ENCODE results near the gene SDC1.

The SDC1 gene

DNA sequence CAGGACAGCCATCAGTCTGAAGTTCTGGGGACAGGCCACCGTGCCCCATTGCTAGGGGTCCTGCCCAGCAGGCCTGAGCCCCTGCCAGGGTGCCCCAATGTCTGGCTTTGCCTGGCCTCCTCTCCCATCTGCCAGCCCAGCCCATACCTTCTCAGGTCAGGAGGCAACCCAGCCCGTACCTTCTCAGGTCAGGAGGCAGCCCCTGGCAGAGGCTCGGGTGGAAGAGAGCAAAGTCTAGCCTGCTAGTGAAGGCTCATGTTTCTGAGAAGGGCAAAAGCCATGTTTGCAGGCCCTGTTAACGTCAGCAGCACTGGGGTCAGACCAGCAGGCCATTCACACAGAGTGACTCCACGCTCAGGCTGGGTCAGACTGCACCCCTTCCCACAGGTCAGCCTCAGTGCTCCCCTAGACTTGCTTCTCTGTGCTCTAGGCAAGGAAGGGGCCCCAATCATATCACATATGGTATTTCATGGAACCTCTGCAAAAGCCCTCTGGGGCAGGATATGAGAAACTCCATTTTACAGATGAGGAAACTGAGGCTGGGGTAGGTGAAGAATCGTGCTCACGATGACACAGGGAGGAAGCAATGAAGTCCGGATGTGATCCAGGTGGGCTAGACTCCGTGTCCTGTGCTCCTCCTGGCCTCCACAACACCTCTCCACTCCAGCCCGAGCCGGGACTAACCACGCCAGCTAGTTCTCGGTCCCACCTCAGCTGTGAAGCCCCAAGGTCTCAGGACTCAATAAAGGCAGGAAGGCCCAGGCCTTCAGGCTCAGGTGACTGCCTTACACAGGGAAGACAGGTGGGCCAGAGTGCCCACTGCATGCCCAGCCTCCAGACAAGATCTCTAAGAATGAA, 9.5 kb downstream of the SDC1 start:
- no peak for DNase-seq (ENCODE audit: extremely low read depth in 1 of 2, low read depth in 1 of 2)

DNA sequence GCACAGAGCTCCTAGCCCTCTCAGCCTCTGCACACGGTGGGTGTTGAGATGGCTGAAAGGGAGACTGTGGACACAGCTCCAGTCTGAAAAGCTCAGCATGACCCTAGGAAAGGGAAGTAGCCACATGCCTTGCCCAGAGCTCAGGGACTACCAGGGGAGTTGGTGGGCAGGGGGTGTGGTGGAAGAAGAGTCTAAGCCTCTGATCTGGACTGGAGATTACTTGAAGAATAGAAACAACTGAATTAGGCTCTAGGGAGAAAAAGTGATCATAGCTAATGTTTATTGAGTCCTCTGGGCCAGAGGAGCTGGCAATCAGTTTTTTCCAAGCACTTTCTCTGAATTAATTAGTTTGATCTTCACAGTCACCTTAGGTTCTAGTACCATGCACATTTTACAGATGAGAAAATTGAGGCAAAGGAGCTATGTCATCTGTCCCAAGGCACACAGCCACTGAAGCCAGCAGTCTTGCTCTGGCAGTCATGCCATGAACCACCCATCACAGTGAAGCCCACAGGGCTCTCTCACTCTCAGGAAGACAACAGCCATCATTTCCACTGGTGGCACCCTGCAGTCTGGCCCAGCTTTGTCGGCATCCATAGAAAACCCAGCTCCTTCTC, 10.3 kb downstream of the SDC1 start:
- DNase-seq (ENCODE audit: extremely low read depth in 1 of 2, low read depth in 1 of 2) = no peak

DNA sequence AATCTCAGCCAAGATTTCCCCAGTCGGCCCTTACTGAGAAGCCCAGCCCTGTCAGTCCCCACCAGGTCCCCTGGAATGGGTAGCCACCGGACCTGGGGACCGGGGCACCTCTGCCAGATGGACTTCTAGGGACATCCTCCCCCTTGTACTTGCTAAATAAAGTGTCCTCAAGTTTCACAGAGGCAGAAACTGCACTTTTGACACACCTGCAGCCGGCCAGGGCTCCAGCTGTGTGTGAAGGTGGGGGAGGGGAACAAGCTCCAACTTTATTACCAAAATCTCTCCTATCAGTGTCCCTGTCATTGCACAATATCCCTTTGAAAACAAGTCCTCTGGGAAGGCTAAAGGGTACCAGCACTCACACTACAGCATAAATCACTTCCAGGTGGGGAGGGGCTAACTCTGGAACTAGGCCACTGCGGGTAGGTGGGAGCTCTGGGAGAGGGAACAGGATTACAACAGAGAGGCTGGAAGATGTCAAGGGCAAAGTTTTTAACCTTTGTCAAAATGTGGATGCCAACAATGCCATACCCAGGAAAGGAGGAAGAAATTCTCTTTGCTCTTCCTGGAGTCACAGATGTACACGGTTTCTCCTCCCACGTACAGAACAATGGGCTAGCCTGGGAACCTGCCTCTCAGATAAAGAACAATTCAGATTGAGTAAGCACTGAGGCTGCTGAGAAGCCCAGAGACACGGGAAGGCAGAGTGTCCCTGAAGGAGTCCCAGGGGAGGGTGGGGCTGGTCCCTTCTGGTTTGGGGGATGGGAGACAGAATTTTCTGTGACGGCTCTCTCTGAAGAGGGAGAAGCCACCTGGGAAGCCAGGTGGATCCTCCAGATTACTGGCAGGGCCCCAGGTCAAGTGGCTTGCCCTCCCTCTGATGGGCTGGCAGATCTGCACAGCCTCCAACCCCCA, 11.0 kb downstream of the SDC1 start:
- no peak for DNase-seq (ENCODE audit: extremely low read depth in 1 of 2, low read depth in 1 of 2)

DNA sequence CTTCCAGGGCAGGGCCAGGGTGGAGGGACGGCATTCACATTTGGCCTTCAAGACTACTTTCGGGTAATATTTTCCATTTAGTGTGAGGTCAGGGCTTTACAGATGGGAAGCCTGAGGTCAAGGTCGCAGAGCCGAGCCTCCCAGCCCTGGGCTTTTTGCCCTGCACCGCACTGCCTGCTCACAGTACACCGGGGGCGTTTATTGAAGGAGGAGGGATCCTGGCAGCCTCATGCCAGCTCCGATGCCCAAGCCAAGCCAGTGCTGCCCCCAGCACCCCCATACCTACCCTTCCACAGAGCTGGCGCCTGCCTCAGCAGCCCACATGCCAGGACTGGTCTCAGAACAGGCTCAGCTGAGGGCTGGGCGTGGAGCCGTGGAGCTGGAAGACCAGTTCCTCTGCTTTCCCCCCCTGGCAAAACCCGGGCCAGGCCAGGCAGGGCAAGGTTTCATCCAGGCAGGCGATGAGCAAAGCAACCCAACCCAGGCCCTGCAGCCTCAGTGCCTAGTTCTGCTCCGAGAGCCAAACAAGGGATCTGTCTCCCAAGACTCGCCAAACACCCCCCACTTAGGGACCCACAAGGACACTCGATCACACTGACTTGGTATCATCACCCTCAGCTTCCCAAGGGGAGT, 11.9 kb downstream of the SDC1 start:
- no peak for DNase-seq (ENCODE audit: extremely low read depth in 1 of 2, low read depth in 1 of 2)

DNA sequence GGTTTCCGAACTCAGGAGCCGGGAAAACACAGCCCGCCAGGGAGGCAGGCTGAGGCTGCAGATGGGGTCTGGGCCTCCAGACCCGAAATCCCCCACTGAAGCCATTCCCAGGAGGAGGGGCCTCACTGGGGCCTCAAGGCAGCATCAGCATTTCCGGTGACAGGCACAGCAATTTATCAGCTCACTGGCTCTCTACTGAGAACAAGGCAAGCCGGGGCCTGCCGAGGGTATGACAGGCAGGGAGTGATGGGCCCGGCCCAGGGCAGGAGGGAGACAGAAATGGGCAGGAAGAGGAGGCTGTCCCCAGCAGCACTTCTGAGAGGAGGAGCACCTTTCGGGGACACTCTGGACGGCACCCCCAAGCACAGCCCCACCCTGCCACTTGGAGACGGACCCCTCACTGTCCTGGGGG, 12.5 kb downstream of the SDC1 start:
- DNase-seq (ENCODE audit: extremely low read depth in 1 of 2, low read depth in 1 of 2) = no peak

DNA sequence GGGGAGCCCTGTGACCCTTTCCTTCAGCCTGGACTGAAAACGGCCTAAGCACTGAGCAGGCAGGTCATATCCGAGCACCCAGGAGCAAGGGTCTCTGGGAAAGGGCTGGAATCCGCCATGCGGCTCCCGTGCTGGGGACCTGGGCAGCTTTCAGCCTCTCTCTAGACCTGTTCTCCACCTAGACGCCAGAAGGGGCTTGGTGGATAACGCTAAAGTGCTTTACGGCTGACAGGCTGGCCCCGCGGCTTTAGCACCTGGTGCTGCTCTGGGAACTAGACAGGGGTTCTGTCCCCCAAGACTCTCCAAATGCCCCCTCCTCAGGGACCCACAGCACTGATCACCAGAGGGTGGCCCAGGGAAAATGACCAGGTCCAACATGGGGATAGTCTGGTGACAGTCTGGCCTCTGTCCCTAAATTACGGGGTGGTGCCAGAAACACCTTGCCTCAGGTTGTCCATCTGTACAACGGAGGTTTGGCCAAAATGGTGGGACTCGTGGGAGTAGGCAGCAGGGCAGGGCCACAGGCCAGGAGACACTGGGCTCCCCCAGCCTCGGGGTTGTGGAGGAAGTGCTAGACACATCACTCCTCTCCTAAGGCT, 13.0 kb downstream of the SDC1 start:
- no peak for DNase-seq (ENCODE audit: extremely low read depth in 1 of 2, low read depth in 1 of 2)

DNA sequence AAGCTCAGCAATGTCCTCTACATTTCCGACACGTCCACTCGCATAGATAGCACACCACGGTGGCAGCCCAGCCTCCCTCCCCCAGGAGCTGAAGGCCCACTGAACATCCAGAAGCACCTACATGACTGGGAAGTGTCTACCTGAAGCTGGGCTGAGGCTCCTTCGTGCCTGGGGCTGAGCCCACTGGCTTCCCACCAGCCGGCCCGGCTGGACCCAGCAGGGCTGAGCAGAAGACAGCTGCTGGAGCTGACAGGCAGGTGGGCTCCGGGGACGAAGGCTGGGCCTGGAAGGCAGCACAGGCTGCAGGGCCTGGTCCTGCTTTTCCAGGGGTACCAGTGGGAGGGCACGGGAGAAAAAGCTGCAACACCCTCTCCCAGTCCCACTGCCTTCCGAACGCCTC, 13.5 kb downstream of the SDC1 start:
- DNase-seq (ENCODE audit: extremely low read depth in 1 of 2, low read depth in 1 of 2) = no peak

DNA sequence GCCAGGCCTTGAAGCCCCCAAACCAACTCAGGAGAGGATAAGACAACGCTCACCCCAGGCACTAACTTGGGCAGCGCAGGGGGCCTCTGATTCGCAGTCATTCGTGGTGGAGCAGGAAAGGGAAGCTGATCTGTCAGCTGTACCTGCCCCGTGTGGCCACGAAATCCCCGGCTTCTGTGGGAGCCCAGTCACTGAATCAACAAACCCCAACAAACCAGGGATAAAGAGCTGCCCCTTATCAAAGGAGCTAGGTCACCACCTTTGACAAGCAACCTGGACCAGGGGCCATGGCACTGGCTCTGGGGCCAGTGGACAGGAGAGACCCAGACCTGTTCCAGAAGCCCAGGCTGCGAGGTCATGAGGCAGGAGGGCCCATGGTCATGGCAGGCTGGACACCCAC, 14.5 kb downstream of the SDC1 start:
- DNase-seq (ENCODE audit: extremely low read depth in 1 of 2, low read depth in 1 of 2) = no peak

DNA sequence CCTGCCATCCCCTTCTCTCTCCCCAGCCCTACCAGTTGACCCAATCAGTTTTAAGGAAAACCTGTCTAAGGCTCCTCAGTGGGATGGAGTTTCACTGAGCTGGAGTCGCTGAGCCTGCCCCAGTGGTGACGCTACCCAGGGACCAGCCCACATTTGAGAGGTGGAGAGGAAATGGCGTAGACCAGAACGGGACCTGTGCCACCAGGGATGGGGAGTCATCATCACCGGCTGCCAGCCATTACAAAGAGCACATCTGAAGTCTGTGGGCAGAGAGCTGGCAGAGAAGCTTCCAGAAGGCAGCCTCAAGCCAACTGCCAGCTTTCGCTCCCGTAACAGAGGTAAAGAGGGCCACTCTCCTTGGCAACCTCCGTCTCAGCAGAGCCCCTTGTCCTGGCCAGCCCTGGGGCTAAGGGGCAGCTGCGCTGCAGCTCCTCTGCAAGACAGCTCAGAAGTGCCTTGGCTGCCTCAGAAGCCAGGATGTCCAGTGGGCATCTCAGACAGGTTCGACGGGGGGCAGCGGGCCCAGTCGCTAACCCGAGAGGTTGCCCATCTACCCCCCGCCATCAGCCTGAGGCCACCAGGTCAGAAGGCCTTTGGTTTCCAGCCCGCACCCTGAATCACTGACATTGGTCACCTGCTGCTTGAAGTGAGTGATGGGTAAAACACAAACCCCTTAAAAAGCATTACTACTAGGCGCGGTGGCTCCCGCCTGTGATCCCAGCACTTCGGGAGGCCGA, 15.4 kb downstream of the SDC1 start:
- no peak for DNase-seq (ENCODE audit: extremely low read depth in 1 of 2, low read depth in 1 of 2)

DNA sequence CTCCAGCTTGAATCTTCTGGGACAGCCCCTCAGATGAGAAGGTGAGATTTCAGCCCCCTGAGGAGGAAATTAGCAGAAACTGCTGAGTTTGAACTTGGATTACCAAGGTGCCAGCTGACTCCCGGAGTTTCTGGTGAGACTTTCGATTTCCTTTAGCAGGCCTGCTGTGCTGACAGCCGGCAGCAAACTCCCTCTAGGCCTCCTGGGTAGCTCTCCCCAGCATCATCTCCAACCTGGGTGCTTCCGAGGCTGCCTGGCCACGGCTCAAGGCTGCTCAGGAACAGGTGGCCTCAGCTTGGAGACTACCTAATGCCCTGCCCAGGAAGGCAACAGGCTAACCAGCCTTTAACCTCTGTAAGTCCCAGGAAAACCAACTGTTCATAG, 16.5 kb downstream of the SDC1 start:
- no peak for DNase-seq (ENCODE audit: extremely low read depth in 1 of 2, low read depth in 1 of 2)

DNA sequence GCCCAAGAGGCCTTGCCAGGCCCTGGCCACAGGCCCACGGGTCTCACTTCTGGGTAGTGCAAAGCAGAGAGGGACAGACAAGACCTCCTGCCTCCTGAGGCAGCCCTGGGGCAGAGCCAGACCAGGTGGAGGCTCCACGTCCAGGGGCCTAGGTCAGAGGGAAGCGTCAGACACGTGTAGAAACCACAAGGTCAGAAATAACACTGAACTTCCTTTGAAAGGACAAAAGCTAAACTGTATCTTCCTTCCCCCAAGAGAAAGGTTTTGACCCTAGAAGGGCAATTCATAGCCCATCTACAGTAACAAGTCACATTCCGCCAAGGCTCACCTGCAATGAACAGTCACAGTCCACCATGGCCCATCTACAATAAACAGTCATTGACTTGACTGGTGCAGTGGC, 17.9 kb downstream of the SDC1 start:
- no peak for DNase-seq (ENCODE audit: extremely low read depth in 1 of 2, low read depth in 1 of 2)

DNA sequence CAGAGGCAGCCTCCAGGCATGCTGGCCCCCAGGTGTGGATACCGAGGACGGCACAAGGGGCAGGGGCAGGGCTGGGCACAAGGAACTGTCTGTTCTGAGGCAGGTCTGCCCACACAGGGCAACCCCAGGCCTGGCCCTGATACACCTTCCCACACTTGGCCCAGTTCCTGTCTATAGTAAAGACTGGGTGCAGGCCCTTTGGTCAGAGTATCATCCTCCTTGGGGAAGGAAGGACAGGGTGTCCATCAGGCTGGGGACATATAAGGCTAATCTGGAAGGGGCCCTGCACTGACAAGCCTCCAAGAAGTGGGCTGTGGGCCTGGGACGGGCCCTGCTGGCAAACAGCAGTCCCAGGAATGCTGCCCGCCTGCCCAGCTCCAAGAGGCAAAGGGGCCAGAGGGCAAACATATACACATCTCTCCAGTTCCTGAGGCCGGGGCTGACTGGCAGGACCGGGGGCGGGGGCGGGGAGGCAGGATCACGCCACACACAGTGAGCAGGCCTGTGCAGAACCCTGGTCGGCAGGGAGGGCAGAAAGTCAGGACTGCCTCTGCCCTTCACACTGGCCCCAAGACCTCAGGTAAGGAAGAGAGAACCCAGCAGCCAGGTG, 18.9 kb downstream of the SDC1 start:
- no peak for DNase-seq (ENCODE audit: extremely low read depth in 1 of 2, low read depth in 1 of 2)

DNA sequence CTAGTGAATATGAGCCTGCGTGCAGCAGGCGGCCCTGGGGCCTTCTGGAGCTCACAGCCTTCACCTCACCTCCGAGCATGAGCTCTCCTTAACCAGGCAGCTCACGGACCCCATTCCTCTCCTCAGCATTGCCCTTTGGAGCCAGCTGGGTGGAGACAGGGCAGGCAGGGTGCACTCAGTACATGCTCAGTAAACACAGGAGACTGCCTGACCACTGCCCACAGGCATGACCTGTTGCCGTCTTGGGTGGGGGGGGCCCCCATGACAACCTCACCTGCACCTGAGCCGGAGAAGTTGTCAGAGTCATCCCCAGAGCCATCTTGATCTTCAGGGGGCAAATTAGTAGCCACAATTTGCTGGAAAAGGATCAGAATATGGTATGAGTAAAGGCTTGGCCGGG, 19.9 kb downstream of the SDC1 start:
- DNase-seq (ENCODE audit: extremely low read depth in 1 of 2, low read depth in 1 of 2) = no peak

DNA sequence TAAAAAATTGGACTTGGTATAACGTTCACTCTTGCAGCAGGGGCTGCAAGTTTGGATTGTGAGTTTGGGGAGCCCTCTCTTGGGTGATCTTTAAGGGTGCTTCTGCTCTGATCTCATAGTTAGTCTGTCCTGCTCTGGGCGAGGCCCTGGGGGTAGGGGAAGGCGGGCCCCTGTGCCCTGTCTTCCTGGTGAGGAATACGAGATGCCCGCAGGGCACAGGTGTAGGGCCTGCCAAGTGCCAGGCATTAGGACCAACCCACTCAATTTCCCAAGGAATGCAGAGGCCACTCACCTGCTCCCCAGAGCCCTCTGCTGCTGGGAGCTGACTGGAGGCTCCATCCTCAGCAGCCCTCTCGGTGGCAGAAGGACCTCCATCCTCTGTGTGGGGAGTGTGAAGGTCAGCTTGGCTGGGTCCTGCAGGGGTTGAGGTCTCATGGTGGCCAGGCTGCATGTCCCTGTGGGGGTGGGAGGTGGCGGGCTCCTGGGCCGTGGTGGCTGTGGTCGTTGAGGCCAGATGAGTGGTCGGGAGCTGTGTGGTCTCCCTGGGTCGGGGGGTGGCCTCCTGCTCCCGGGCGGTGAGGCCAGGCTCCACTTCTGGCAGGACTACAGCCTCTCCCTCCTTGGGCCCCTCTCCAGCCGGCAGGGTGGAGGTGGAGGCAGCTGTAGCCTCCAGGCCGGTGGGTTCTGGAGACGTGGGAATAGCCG, 21.3 kb downstream of the SDC1 start:
- DNase-seq (ENCODE audit: extremely low read depth in 1 of 2, low read depth in 1 of 2) = no peak

DNA sequence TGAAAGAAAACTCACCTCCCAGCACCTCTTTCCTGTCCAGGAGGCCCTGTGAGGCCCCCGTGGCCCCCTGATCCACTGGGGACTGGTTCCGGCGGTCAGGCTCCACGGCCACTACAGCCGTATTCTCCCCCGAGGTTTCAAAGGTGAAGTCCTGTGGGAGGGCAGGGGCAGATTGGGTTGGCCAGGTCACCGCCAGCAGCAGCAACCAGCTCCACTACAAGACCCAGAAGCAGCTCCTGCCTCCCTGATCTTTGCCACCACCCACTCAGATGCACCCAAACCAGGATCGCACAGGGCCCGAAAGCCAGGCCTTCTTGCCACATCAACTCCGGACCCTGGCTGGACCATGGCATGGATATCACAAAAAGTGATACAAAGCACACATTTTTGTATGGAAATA, 21.9 kb downstream of the SDC1 start:
- no peak for DNase-seq (ENCODE audit: extremely low read depth in 1 of 2, low read depth in 1 of 2)

DNA sequence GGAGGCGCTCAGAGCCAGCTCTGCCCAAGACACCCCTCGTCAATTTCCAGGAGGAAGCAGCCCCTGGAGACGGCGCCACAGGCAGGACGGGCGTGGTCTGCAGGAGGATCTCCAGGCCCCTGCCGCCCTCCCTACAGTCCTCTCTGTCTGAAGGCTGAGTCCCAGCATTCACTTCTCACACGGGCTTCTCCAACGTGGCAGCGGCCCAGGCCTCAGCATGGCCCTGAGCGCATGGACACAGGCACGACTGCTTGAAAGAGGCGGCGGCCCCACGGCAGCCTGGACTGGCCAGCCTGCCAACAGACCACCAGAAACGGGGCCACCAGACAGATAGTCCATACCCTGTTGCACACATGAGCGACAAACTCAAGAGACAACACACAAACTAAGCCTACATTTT, 23.3 kb downstream of the SDC1 start:
- no peak for DNase-seq (ENCODE audit: extremely low read depth in 1 of 2, low read depth in 1 of 2)

DNA sequence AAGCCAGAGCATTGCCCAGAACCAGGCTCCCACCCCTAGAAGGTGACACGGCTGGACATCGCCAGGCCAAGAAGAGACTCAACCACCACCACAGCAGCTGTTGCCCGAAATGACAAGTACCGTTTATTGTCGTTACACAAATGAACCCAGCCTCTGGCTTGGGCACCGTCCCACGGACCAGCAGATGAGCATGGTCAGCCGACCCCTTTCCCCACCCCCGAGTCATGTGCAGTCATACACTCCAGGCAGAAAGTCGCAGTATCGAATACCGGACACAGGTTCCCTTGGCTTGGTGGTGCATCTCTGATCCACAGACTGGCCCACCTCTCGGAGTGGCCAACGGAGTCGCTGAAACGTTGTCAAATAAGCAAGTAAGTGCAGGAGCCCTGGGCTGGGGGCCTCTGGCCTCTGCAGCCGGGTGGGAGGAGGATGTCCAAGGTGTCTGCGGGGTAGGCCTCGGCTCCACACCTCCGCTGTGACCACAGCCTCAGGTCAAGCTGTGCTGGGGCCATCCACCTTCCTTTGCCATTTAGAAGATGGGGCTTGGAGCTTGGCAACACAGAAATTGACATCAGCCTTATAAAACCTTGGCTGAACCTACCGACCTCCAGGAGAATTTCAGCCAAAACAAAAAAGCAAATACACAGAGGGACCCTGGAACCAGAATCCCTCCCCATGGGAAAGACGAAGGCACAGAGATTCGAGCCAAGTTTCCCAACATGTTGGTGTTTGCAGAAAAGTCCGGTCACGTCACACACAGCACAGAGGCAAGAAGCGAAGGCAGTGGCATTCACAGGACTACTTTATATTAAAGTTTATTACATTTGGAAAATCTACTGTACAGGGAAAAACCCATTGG, 24.0 kb downstream of the SDC1 start:
- DNase-seq (ENCODE audit: extremely low read depth in 1 of 2, low read depth in 1 of 2) = no peak

DNA sequence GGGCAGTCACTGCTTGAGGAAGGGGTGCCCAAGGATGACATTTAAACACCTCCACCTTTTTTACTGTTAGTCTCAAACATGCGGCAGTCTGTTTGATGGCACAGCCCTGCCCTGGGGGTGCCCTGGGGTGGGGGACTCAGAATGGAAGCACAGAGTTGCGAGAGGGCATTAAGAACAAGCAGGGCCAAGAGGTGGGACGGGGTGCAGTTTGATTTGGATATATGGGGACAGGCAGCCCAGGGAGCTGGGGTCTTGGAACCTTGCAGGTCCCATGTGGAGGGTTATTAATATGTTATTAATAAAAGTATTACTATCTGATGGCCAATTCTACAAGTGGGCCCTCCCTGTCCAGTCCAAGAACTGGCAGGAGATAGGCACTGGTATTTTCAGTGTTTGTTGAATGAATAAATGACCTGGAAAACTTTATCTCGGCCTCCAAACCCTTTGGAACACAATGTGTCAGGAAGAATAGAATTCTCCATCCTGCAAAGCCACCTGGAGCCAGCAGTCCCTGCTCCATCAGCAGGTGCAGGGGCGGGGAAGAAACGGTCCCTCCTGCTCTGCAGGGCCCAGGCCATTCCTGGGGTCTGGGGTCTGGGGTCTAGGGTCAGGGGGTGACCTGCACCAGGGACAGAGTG, 25.2 kb downstream of the SDC1 start:
- no peak for DNase-seq (ENCODE audit: extremely low read depth in 1 of 2, low read depth in 1 of 2)
